HG02885 (cell line): ENCODE data around the gene KRT6A.

Experiments used
- ATAC-seq: cut with Tn5 transposase; IDR thresholded peaks from one replicate; pipeline ENCODE4 v1.9.1; 2021; ENCODE audit warnings: mild to moderate bottlenecking; ENCODE audit not compliant: unreplicated experiment, poor library complexity

KRT6A gene

DNA sequence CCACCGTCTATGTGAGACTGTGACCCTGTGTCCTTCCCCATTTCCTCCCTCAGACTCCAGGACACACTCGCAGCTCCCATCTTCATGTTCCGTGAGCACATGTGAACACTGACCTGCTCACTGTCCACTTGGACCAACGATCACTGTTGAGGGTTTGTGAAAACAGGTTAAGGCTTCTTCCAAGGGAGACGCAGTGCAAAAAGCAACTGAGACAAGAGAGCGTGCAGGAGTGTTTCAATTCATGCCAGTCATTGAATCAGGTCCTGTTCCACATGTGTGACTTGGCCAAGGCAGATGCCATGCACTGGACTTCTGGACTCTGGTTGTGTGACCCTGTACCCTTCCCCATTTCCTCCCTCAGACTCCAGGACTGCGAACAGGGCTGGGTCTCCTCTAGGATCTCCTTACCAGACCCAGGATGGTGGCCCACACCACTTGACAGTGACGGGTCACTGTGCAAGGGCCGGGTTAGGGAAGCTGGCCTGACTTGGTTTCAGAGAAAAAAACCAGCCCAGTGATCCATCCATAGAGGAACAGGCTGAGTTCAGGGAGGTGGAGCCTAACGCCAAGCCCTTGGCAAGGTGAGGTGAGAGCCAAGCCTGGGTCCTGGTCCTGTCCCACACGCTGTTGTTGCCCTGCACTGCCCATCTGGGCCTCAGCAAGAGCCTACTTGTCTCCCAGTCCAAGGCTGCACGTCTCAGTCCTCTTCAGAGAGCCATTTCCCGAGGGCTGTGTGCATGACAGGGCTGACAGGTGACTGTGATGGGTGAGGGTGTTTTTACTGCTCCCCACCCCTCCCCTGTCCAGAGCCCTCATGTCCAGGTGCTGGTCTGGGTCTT, 32.8 kb upstream of the KRT6A start:
- ATAC-seq, result no peak

GRCh38 chr12:52524898-52525591, 32.0 kb upstream of the KRT6A start:
- ATAC-seq, result no peak

DNA sequence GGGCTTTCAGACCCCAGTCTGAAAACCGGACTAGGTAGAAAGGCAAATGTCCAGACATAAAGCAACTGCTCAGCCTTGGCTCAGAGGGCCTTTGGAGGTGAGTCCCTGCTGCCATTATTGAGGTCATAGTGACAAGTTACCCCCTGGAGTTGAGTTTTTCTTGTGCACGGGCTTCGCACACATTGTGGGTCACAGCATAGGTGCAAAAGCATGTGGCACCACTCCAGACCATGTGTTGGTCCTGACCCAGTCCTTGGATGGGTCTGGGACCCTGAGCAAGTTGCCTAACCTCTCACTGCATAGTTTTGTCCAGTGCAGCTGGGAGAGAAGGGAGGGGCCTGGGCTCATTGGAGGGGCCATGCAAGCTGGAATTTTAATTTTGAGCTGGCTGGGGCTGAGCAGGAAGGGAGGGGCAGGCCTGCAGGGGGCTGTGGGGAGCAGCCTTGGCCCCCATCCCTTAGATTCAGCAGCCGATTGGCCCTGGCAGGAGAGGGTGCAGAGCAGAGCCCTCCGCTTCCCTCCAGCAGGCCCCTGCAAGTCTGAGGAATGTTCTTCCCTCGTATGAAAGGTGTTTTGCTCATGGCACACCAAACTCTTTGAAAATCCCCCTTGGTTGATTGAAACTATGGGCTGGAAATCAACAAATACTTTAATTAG, 31.3 kb upstream of the KRT6A start:
- no peak for ATAC-seq

GRCh38 chr12:52523824-52524223, 30.8 kb upstream of the KRT6A start:
- ATAC-seq, result no peak

DNA sequence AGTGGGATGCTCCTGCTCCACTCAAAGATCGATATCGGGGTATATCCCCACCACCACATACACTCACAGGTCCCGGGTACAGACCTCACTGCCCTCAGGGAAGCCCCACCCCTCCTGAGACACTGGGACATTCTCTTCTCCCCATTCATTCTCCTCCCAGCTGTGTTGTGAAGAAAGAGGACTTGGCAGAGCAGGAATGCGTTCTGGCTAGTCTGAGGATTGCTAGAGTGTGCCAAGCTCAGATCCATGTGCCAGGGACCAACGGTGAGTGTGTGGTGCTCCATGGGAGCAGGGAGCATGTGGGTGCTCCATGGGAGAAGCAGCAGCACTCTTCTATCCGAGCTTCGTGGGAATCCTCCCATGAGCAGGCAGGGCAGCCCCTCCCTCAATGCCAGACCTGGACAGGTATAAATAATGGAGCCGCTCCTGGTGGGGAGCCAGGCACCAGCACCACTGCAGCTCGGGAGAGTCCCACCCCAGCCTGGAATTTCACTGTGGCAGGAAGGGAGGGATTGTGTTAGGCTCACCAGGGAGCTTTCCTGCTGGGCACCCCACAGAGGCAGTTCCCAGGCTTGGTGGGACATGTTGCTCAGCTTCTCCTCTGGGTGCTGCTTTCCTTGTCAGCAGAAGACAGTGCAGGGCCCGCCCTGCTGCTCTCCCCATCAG, 29.4 kb upstream of the KRT6A start:
- no peak for ATAC-seq

GRCh38 chr12:52521568-52522266, 28.7 kb upstream of the KRT6A start:
- ATAC-seq, result no peak

GRCh38 chr12:52521175-52521567, 28.1 kb upstream of the KRT6A start:
- ATAC-seq, result no peak

DNA sequence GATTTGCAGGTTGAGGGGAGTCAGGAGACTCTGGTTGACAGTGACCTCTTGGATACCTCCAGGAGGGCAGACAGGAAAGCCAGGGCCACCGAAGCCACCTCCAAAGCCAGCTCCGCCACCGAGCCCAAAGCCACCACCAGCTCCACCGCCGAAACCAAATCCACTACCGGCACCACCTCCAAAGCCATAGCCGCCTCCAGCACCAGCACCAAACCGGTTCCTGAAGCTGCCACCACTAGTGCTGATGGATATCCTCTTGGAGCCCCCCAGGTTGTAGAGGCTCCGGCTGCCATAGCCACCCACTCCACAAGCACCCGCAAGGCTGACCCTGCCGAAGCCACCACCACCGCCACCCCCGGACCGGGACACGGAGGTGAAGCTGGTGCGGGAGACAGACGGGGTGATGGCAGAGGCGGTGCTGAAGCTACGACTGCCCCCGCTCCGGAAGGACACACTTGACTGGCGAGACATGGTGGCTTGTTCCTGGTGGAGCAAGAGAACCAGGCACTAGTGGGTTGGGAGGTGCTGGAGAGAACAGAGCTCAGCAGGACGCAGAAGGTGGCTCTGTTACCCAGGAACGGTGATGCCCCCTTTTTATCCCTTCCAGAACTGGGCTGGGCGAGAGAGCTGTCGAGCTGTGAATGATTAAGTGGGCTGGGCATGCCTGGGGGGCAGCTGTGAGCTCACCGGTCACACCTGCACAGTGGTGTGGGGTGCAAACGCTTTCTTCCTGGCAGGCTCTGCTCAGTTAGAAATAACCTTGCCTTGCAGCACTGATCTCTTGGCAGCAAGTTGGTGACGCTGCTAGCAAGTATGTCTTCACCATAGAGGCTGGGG, 27.0 kb upstream of the KRT6A start, which contains the start of gene KRT5:
Gene KRT5 (minus strand): TSS at position 569 of the 837 bp plus-strand sequence. CDS start 98 bp downstream, at position 471.
- no peak for ATAC-seq

DNA sequence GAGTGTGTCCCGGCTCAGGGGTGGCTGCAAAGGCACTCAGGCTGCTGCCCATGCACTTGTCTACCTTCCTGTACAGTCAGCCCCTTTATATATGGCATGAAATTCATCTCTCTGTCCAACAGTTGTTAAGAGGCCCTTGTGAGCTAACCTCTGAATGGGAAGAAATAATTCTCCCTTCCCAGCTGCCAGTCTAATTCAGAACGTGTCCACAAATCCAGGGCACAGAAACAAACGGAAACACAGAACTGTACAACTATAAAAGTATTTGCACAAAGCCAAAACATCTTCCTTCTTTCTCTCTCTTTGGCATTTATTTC, 26.3 kb upstream of the KRT6A start:
- no peak for ATAC-seq

GRCh38 chr12:52518574-52519386, 25.7 kb upstream of the KRT6A start:
- no peak for ATAC-seq

- ATAC-seq, result no peak
Observed at GRCh38 chr12:52517888-52518287, 24.8 kb upstream of the KRT6A start.

DNA sequence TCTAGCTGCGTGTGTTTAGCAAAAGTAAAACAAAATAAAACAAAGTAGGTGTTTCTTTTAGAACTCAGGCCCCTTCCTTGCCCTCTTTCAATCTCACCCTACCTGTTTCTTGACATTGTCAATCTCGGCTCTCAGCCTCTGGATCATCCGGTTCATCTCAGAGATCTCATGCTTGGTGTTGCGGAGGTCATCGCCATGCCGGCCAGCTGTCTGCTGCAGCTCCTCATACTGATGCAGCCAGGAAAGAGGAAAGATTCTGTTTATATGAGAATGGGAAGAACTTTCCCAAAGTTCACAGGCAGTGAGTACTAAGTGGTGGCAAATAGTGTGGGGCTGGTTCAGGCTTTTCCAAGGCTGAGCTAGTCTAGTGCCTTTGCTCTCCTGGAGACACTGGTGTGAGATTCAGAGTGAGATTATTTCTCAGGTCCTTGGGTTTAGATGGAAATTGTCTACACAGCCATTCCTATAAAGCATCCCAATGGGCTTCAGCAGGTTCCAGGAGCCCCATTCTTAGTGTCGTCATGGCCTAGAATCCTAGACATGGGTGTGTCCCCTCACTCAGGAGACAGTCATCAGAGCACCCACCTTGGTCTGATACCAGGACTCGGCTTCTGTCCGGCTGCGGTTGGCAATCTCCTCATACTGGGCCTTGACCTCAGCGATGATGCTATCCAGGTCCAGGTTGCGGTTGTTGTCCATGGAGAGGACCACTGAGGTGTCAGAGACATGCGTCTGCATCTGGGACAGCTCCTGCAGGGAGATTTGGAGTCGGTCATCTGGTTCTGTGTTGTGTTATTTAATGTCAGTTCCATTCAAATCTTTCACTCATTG, 24.2 kb upstream of the KRT6A start:
- no peak for ATAC-seq

DNA sequence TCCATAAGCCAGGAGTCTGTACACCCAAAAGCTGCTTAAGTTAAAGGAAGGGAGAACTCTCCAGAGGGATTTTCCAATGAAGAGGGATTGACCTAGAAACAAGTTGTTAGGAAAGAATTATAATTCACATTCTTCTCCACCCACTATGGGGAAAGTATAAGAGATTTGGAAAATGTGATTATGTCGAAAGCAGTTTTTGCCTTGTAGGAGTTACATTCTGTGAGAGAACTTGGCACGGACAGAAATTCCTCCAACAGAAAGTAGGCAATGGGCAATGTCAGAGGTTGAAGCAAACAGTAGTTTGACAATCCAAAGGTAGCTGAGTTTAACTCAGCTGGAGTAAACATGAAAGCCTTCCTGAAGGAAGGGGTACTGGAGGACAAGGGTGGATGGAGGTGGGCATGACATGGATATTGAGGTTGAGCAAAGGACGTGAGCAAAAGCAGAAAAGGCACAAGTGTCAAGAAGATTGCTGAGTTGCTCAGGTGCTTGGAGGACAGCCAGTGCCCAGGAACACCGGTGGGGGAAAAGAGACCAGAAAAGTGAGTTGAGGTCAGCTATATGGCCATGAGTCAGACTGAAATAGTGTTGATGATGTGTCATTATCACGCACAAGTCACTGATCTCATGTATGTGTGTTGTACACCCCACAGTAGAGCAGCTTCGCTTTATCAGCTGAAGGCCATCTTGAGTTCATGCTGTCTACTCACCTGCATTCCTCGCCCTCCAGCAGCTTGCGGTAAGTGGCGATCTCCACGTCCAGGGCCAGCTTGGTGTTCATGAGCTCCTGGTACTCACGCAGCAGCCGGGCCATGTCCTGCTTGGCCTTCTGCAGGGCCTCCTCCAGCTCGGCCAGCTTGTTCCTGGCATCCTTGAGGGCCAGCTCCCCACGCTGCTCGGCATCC, 23.1 kb upstream of the KRT6A start:
- ATAC-seq, result no peak

DNA sequence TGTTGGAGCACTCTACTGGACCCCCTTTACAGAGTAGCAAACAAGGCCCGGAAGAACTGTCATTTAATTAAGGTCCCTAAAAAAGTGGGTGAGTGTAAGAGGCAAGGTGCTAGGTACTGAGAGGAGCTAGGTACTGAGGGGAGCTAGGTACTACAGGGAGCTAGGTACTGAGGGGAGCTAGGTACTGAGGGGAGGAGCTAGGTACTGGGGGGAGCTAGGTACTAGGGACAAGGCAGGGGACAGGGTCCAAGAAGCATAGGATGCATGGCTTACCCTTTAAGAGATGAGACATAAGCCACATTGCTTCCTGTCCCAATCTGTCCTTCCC, 22.2 kb upstream of the KRT6A start:
- no peak for ATAC-seq

DNA sequence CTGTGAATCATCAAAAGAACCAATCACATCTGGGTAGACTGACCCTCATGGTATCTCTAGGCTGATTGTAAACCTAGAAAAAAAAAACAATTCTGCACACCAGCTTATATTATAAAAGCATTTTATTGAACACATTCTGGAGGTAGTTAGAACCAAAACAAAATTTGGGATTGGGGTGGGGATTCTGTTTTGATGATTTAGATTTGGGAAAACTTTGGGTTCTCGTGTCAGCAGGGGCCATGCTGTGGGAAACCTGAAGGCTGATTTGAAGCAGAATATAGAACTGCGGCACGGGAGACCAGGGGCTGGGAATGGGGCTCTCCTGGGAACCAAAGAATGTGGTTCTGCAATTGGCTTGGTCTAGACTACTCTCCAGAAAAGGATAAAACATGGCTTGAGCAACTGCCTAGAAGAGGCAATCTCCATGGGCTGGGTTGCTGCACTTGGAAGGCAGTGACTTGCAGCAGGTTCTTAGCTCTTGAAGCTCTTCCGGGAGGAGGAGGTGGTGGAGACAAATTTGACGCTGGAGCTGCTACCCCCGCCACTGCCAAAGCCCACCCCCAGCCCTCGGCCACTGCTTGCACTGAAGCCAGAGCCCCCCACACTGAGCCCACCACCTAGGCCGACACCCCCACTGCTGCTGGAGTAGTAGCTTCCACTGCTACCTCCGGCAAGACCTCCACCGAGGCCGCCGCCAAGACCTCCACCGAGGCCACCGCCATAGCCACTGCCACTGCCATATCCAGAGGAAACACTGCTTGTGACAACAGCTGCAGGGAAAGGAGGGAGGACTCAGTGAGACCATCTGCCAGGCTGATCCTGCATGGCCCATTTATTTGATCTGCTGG, 21.6 kb upstream of the KRT6A start:
- ATAC-seq, result no peak

DNA sequence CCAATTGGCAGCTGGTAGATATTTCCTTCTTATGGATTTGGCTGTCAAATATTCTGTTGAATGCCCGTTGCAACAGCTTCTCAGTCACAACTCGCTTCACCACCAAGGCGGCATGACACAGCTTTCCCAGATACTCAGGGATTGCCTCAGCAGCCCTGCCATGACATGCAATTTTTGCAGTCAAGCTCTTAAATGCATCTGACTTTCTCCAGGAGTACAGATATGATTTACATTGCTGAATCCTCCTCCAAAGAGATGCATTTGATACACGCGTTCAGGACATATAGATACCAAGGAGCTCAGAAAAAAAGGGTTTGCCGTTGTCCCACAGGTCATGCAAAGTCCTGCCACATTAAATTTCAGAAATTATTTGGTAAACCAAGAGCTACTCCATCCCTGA, 20.7 kb upstream of the KRT6A start:
- no peak for ATAC-seq
